Fibroblast of mammary gland (primary cell): ENCODE measurements around the gene RGL4.

Source experiments
- DNase-seq: peaks from one replicate; pipeline ENCODE4 v3.0.0-alpha.2; 2010; ENCODE audit warnings: low read depth
- H3K4me3 ChIP-seq: 2 replicates; pipeline ENCODE4 v1.5.1; 2011; ENCODE audit warnings: low read depth, mild to moderate bottlenecking, low read length, moderate library complexity; ENCODE audit not compliant: control insufficient read depth
- CTCF ChIP-seq: conservative IDR thresholded peaks from 2 replicates; pipeline ENCODE4 v1.5.1; 2011; ENCODE audit warnings: low read depth, low read length, inconsistent platforms; ENCODE audit not compliant: control insufficient read depth, insufficient read depth

Gene RGL4

GRCh38 chr22:23704062-23704461, 13.2 kb downstream of the RGL4 start:
- no peak for DNase-seq
- no peak overlapping the region for H3K4me3 ChIP-seq
- TF ChIP-seq CTCF: no peak

- no peak overlapping the region for H3K4me3 ChIP-seq
- TF ChIP-seq CTCF: no peak
- no peak for DNase-seq
Measured at GRCh38 chr22:23704829-23705228, 14.0 kb downstream of the RGL4 start.

GRCh38 chr22:23705358-23705757, 14.5 kb downstream of the RGL4 start:
- no peak overlapping the region for H3K4me3 ChIP-seq
- TF ChIP-seq CTCF: no peak
- no peak for DNase-seq

- no peak overlapping the region for H3K4me3 ChIP-seq
- TF ChIP-seq CTCF: no peak
- DNase-seq: no peak
Measured at GRCh38 chr22:23708270-23708669, 17.5 kb downstream of the RGL4 start.

- DNase-seq: no peak
Measured at GRCh38 chr22:23709107-23709506, 18.3 kb downstream of the RGL4 start.

GRCh38 chr22:23712256-23712655, 21.4 kb downstream of the RGL4 start:
- no peak for DNase-seq
- no peak for TF ChIP-seq CTCF
- no peak overlapping the region for H3K4me3 ChIP-seq

More at GRCh38 chr22:23709107-23709506, 18.3 kb downstream of the RGL4 start:
- TF ChIP-seq CTCF: no peak
- H3K4me3 ChIP-seq: no peak overlapping the region
